CD4-positive, alpha-beta T cell treated with Interleukin-17A for 4 hours (primary cell): ENCODE results near the gene OR12D1.

ENCODE experiments used
- DNase-seq: peaks from one replicate; pipeline ENCODE4 v3.0.0-alpha.2; 2020; ENCODE audit warnings: mixed read lengths

The OR12D1 gene

GRCh38 chr6:29466241-29466640 lies 51.5 kb downstream of the OR12D1 start:
- DNase-seq: no peak
